Large intestine (tissue), 3 donors: ENCODE data around the gene ABCF2. TPM values are rescaled to one million over a fixed set of nuclear protein-coding genes. Genes with fewer than 3 reads are reported as not detected.

Source experiments
- DNase-seq, 2 donors: peaks; one replicate each; pipeline versions ENCODE4 v3.0.0 to v3.0.0-alpha.2; 2013
- H3K27ac ChIP-seq: one replicate; pipeline ENCODE4 v1.5.1; 2013; ENCODE audit warnings: low read length
- H3K27me3 ChIP-seq: 2 replicates; pipeline ENCODE4 v1.6.1; 2013; ENCODE audit warnings: low read length; ENCODE audit not compliant: control insufficient read depth, insufficient read depth
- H3K36me3 ChIP-seq: 2 replicates; pipeline ENCODE4 v1.6.1; 2013; ENCODE audit warnings: low read length; ENCODE audit not compliant: control insufficient read depth, insufficient read depth
- H3K4me1 ChIP-seq: one replicate; pipeline ENCODE4 v1.6.1; 2013; ENCODE audit warnings: low read length; ENCODE audit not compliant: control insufficient read depth, insufficient read depth
- H3K4me3 ChIP-seq: one replicate; pipeline ENCODE4 v1.5.1; 2013; ENCODE audit warnings: low read length
- H3K9me3 ChIP-seq: one replicate; pipeline ENCODE4 v1.6.1; 2013; ENCODE audit warnings: mild to moderate bottlenecking, low read depth, low read length, moderate library complexity; ENCODE audit not compliant: control insufficient read depth
- WGBS: methylation state at CpG from one replicate; pipeline ENCODE4 v1.1.5; 2013; ENCODE audit warnings: low lambda C conversion rate; ENCODE audit not compliant: insufficient coverage; 5-methylcytosine and 5-hydroxymethylcytosine counted together
- polyA plus RNA-seq: library from polyadenylated mRNA; unstranded; fragments of 120-200 nt; gene quantifications from one replicate; pipeline ENCODE4 v1.2.1, GENCODE V29; 2013

ABCF2 gene
- polyA plus RNA-seq, 1 donor: 19.1 TPM

- H3K27ac ChIP-seq: no peak overlapping the region
- peaks cover 47% of the 10 kb centered on the region for H3K27me3 ChIP-seq
- DNase-seq: no peak
- H3K36me3 ChIP-seq: no peaks in the 10 kb centered on the region
- no peaks in the 10 kb centered on the region for H3K4me1 ChIP-seq
- H3K9me3 ChIP-seq: peaks cover 4% of the 10 kb centered on the region
- H3K4me3 ChIP-seq: no peak overlapping the region
- no CpG with 5 or more reads among the region's 8 CpGs for WGBS
Measured at GRCh38 chr7:151179287-151179860, 47.6 kb downstream of the ABCF2 start.

GRCh38 chr7:151178831-151179230 is 48.2 kb downstream of the ABCF2 start:
- WGBS: 100% methylated on average over 1 of the region's 2 CpGs
- no peak for DNase-seq
- no peaks in the 10 kb centered on the region for H3K4me1 ChIP-seq
- no peaks in the 10 kb centered on the region for H3K36me3 ChIP-seq
- H3K27me3 ChIP-seq: peaks cover 49% of the 10 kb centered on the region
- H3K27ac ChIP-seq: no peak overlapping the region
- no peak overlapping the region for H3K4me3 ChIP-seq
- peaks cover 10% of the 10 kb centered on the region for H3K9me3 ChIP-seq

DNA sequence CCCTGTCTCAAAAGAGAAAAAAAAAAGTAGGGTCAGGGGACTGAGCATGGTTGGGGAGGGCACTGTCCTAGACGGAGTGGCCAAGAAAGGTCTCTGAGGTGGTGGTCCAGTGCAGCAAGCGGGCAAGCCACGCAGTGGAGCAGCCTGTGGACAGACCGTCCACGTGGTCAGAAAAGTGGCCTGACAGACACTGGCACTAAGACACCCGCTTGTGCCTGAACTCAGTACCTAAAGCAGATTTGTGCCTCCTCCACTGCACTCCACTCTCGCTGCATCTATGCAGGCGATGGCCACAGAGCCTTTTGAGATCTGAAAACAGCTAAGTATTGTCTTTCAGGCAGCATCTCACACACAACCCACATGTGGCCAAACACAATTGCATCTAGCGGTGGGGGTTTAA is 48.8 kb downstream of the ABCF2 start:
- H3K4me1 ChIP-seq: no peaks in the 10 kb centered on the region
- peaks cover 13% of the 10 kb centered on the region for H3K9me3 ChIP-seq
- no peak overlapping the region for H3K4me3 ChIP-seq
- H3K27ac ChIP-seq: no peak overlapping the region
- H3K27me3 ChIP-seq: peaks cover 53% of the 10 kb centered on the region
- no peak for DNase-seq
- no peaks in the 10 kb centered on the region for H3K36me3 ChIP-seq
- WGBS: 100% methylated on average over 1 of the region's 9 CpGs

GRCh38 chr7:151177310-151177709 is 49.7 kb downstream of the ABCF2 start:
- Histone ChIP-seq H3K9me3 (peaks cover 19% of the 10 kb centered on the region), H3K4me1 (no peaks in the 10 kb centered on the region), H3K27me3 (peaks cover 60% of the 10 kb centered on the region), H3K36me3 (no peaks in the 10 kb centered on the region), H3K27ac (no peak overlapping the region), H3K4me3 (no peak overlapping the region)
- WGBS: no CpG with 5 or more reads among the region's 1 CpG
- DNase-seq: no peak

DNA sequence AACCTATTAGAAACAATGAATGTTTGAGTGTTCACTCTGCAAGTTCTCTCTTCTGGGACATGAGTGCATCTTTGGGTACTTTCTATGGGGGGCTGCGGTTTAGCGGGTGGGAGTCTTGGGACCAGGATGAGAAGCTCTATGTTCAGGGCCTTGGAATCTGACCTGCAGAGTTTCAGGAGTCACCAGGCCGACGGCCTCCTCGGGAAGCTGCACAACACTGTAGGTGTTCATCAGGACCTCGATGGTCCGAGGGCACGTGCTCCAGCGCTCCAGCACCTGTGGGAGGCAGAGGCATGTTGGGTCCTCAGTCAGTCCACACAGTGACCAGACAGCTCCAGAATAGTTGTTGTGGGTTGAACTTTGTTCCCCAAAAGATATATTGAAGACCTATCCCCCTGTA is 50.6 kb downstream of the ABCF2 start:
- Histone ChIP-seq H3K27me3 (peaks cover 65% of the 10 kb centered on the region), H3K36me3 (no peaks in the 10 kb centered on the region), H3K9me3 (peaks cover 19% of the 10 kb centered on the region), H3K4me3 (no peak overlapping the region), H3K27ac (no peak overlapping the region), H3K4me1 (no peaks in the 10 kb centered on the region)
- no CpG with 5 or more reads among the region's 9 CpGs for WGBS
- no peak for DNase-seq

GRCh38 chr7:151175793-151176311 is 51.2 kb downstream of the ABCF2 start:
- H3K36me3 ChIP-seq: no peaks in the 10 kb centered on the region
- WGBS: no CpG with 5 or more reads among the region's 23 CpGs
- no peak overlapping the region for H3K27ac ChIP-seq
- H3K4me1 ChIP-seq: no peaks in the 10 kb centered on the region
- H3K9me3 ChIP-seq: peaks cover 19% of the 10 kb centered on the region
- DNase-seq: no peak
- no peak overlapping the region for H3K4me3 ChIP-seq
- peaks cover 69% of the 10 kb centered on the region for H3K27me3 ChIP-seq

- WGBS: 91% methylated on average over 4 of the region's 16 CpGs
- Histone ChIP-seq H3K4me1 (no peaks in the 10 kb centered on the region), H3K36me3 (no peaks in the 10 kb centered on the region), H3K27me3 (peaks cover 70% of the 10 kb centered on the region), H3K27ac (no peak overlapping the region), H3K4me3 (no peak overlapping the region), H3K9me3 (peaks cover 19% of the 10 kb centered on the region)
- no peak for DNase-seq
Measured at GRCh38 chr7:151175047-151175792, 51.8 kb downstream of the ABCF2 start.

DNA sequence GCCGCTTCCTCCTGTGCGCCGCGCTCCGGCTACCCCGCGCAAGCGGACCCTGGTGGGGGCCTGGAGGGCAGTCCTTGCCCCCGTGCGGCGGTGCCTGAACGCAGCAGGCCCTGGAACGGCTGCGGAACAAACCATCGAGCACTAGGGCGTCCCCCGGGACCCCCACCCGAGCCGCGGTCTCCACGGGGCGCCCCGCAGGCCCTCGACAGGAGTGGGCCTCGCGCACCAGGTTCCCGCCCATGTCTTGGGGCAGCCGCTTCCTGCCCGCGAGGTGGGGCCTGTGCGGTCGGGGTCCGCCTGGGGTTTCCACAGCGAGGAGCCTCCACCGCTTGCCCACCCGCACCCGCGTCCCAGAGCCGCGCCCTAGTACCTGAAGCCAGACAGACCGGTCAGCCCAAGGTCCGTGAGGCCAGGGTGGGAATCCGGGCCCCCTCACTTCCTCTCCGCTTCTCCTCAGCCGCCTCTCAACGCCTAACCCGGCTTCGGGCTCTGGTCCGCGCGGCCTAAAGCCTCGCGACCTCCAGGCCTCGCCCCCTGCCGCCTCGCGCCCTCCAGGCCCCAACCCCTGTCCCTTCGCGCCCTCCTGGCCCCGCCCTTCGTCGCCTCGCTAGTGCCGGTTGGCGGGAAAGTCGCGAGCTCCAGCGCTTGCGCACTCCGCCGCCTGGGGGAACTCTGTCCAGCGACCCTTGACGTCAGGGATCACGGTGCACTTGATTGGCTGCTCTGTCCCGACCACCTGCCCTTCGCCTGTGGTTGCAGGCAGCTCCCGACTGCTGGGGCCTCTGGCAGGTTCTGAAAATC is 52.6 kb downstream of the ABCF2 start:
- Histone ChIP-seq H3K27me3 (peaks cover 71% of the 10 kb centered on the region), H3K27ac (no peak overlapping the region), H3K4me3 (no peak overlapping the region), H3K36me3 (no peaks in the 10 kb centered on the region), H3K4me1 (no peaks in the 10 kb centered on the region), H3K9me3 (peaks cover 19% of the 10 kb centered on the region)
- no peak for DNase-seq
- WGBS: no CpG with 5 or more reads among the region's 77 CpGs

- Histone ChIP-seq H3K4me1 (no peaks in the 10 kb centered on the region), H3K4me3 (no peak overlapping the region), H3K27me3 (peaks cover 71% of the 10 kb centered on the region), H3K27ac (no peak overlapping the region), H3K9me3 (peaks cover 19% of the 10 kb centered on the region), H3K36me3 (no peaks in the 10 kb centered on the region)
- WGBS: 90% methylated on average over 2 of the region's 43 CpGs
- DNase-seq: no peak
Measured at GRCh38 chr7:151173386-151174245, 53.4 kb downstream of the ABCF2 start.
